AG04450 (cell line): Measurements from ENCODE around the gene ILK. TPM values are rescaled to one million over a fixed set of nuclear protein-coding genes. Genes with fewer than 3 reads are reported as not detected.
A peak's percentile ranks its signal among the peaks of the same experiment; 100 is the strongest.

ENCODE experiments used
- CTCF ChIA-PET: fragments of 300-600, 350-600 bp; formaldehyde crosslinking; extraction: SDS; loops from one replicate; lab custom pipeline; 2022; ENCODE audit warnings: antibody characterized with exemption, inconsistent platforms; lab: Charles Lee
- POLR2A ChIA-PET: fragments of 350-600 bp; formaldehyde crosslinking; extraction: SDS; loops from one replicate; lab custom pipeline; 2021; ENCODE audit warnings: antibody characterized with exemption, inconsistent platforms; lab: Yijun Ruan, JAX
- DNase-seq: peaks from one replicate; pipeline ENCODE4 v3.0.0-alpha.2; 2011; ENCODE audit warnings: low read depth, low spot score
- H3K27ac ChIP-seq: one replicate; pipeline ENCODE4 v1.5.1; 2012; ENCODE audit warnings: low read depth, low read length, control low read depth
- H3K27me3 ChIP-seq: one replicate; pipeline ENCODE4 v1.6.0; 2012; ENCODE audit warnings: low read length; ENCODE audit not compliant: control insufficient read depth, insufficient read depth
- H3K4me3 ChIP-seq: 2 replicates; pipeline ENCODE4 v1.5.1; 2011; ENCODE audit warnings: mild to moderate bottlenecking, low read depth, low read length, control low read depth
- H3K9me3 ChIP-seq: 2 replicates; pipeline ENCODE4 v1.5.1; 2012; ENCODE audit warnings: low read length; ENCODE audit not compliant: control insufficient read depth, insufficient read depth
- CTCF ChIP-seq: IDR thresholded peaks from 2 replicates; pipeline ENCODE4 v1.5.1; 2011; ENCODE audit warnings: low read depth, low read length, control low read depth, inconsistent platforms
- polyA plus RNA-seq: library from polyadenylated mRNA; depleted of rRNA; stranded (reverse); fragments of >200 nt; gene quantifications from 2 replicates; pipeline ENCODE4 v1.2.3, GENCODE V29; 2011

Gene ILK
- polyA plus RNA-seq, 1 experiment, result 362 TPM

GRCh38 chr11:6650980-6651379 is 47.4 kb downstream of the ILK start:
- CTCF ChIA-PET, result interaction anchor here (1.4 kb wide), 1 partner anchor 17 kb away, joined by 3 read pairs; no protein-coding TSS in a partner anchor

DNA sequence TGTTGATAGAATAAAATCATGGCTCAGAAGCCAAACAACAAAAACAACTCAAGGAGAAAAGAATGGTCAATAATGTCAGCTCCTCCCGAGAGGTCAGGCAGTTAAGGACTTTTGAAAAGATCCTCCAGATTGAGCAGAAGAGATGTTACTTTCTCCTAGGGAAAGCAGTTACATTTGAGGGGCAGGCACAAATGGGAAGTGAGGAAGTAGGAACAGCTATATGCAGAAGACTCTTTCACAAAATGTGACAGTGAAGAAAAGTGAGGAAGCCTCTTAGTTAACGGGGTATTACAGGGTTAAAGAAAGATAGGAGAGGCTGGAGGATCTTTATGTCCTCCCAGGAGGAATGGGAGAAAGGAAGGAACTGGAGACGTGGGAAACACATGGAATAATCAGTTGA is 48.6 kb downstream of the ILK start:
- no peak for TF ChIP-seq CTCF
- H3K4me3 ChIP-seq, result no peak overlapping the region
- H3K27me3 ChIP-seq, result peaks cover 16% of the 10 kb centered on the region
- H3K27ac ChIP-seq, result no peak overlapping the region
- ChIA-PET CTCF (interaction anchor here (0.7 to 1.4 kb wide), 2 partner anchors 16 to 31 kb away, joined by 3 read pairs; partner anchors contain the start of gene MRPL17), POLR2A (no interaction called here)
- no peaks in the 10 kb centered on the region for H3K9me3 ChIP-seq
- DNase-seq, result no peak

More at GRCh38 chr11:6650980-6651379, 47.4 kb downstream of the ILK start:
- DNase-seq, result no peak
- POLR2A ChIA-PET, result no interaction called here
- TF ChIP-seq CTCF, result no peak
- H3K27me3 ChIP-seq, result peaks cover 16% of the 10 kb centered on the region
- no peaks in the 10 kb centered on the region for H3K9me3 ChIP-seq
- H3K4me3 ChIP-seq, result no peak overlapping the region
- H3K27ac ChIP-seq, result no peak overlapping the region

DNA sequence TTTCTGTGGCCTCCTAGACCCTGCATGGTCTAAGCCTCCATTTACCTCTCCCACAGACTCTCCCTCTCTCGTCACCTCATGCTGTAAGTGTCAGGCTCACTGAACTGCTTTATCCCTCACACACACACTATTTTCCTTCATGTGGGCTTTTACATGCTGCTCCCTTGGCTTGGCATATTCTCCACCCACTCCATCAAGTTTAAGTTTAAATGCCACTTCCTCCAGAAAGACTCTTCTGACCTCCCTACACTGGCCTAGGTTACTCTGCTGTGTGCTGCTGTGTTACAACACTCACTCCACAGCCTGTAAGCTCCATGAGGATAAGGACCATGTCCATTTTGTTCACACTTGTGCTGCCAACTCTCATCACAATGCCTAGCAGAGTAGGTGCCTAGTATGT is 49.5 kb downstream of the ILK start:
- no peak overlapping the region for H3K27ac ChIP-seq
- TF ChIP-seq CTCF, result no peak
- no peak for DNase-seq
- no peaks in the 10 kb centered on the region for H3K9me3 ChIP-seq
- ChIA-PET CTCF (no interaction called here), POLR2A (no interaction called here)
- no peak overlapping the region for H3K4me3 ChIP-seq
- H3K27me3 ChIP-seq, result peaks cover 16% of the 10 kb centered on the region

- DNase-seq, result no peak
- no peak for TF ChIP-seq CTCF
- Histone ChIP-seq H3K27ac (no peak overlapping the region), H3K27me3 (peaks cover 16% of the 10 kb centered on the region), H3K4me3 (no peak overlapping the region), H3K9me3 (no peaks in the 10 kb centered on the region)
- CTCF ChIA-PET, result interaction anchor here (1.0 kb wide), 1 partner anchor 14 kb away, joined by 3 read pairs; no protein-coding TSS in a partner anchor
- POLR2A ChIA-PET, result no interaction called here
Measured at GRCh38 chr11:6653656-6654055, 50.1 kb downstream of the ILK start.

DNA sequence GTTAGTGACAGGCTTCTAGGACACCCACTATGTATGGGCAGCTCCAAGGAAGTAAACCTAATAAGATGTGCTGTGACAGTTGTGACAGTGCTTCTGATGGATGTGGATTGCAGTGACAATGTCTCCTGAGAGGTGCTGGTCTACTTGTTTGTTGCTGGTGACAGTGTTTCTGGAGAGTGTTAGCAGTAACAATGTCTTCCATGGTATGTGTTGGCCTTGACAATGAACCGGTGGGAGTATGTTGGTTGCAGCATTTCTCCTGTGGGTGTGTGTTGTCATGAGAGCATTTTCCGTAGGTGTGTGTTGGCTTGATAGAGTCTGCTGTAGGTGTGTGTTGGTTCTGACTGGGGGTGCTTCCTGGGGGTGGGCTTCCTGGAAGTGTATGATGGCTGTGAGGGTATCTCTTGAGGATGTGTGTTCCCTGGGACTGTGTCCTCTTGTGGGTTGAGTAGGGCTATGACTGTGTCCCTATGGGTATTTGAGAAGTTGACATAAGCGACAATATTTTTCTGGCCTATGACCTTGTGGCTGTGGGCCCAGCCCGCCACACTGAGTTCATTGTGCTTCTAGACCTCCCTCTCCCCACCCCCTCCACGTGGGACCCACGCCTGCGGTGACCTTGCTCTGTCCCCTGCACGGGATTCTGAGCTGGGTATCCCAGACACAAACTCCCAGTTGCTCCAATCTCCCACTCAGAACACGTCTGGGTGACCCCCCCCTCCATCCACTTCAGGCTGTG is 50.9 kb downstream of the ILK start:
- H3K27ac ChIP-seq, result no peak overlapping the region
- TF ChIP-seq CTCF, result no peak
- H3K27me3 ChIP-seq, result peaks cover 14% of the 10 kb centered on the region
- CTCF ChIA-PET, result interaction anchor here (1.0 kb wide), 1 partner anchor 13 kb away, joined by 3 read pairs; no protein-coding TSS in a partner anchor
- POLR2A ChIA-PET, result no interaction called here
- no peak for DNase-seq
- H3K9me3 ChIP-seq, result no peaks in the 10 kb centered on the region
- H3K4me3 ChIP-seq, result peak overlapping the region; percentile 71
